Neural progenitor cell (in vitro differentiated cells): ENCODE measurements around the gene MVK. TPM values are rescaled to one million over a fixed set of nuclear protein-coding genes. Genes with fewer than 3 reads are reported as not detected.

Experiments used
- DNase-seq: peaks from one replicate; pipeline ENCODE4 v3.0.0-alpha.2; 2016; ENCODE audit warnings: low spot score
- H2AFZ ChIP-seq: fragments of 200-600 bp; sonication (generic); replicated peaks from 2 replicates; pipeline ENCODE4 v1.6.1; 2016; ENCODE audit warnings: antibody characterized with exemption
- H3F3A ChIP-seq: fragments of 200-600 bp; sonication (generic); 2 replicates; pipeline ENCODE4 v1.6.1; 2016; ENCODE audit warnings: antibody characterized with exemption, low read depth
- H3K27ac ChIP-seq: fragments of 200-600 bp; sonication (generic); 2 replicates; pipeline ENCODE4 v1.5.1; 2016; ENCODE audit warnings: mild to moderate bottlenecking
- H3K27me3 ChIP-seq: fragments of 200-600 bp; sonication (generic); 2 replicates; pipeline ENCODE4 v1.6.1; 2016; ENCODE audit warnings: mild to moderate bottlenecking, moderate library complexity
- H3K36me3 ChIP-seq: fragments of 200-600 bp; sonication (generic); 2 replicates; pipeline ENCODE4 v1.5.1; 2016
- H3K4me1 ChIP-seq: fragments of 200-600 bp; sonication (generic); 2 replicates; pipeline ENCODE4 v1.6.1; 2016; ENCODE audit warnings: mixed run types
- H3K4me2 ChIP-seq: fragments of 200-600 bp; sonication (generic); 2 replicates; pipeline ENCODE4 v1.6.1; 2016
- H3K4me3 ChIP-seq: fragments of 200-600 bp; sonication (generic); 2 replicates; pipeline ENCODE4 v1.5.1; 2016
- H3K79me2 ChIP-seq: fragments of 200-600 bp; sonication (generic); 2 replicates; pipeline ENCODE4 v1.6.1; 2016; ENCODE audit warnings: low read depth
- H3K9ac ChIP-seq: fragments of 200-600 bp; sonication (generic); 2 replicates; pipeline ENCODE4 v1.6.1; 2016
- H3K9me3 ChIP-seq: fragments of 200-600 bp; sonication (generic); 2 replicates; pipeline ENCODE4 v1.5.1; 2016; ENCODE audit warnings: low read depth
- H4K20me1 ChIP-seq: fragments of 200-600 bp; sonication (generic); 2 replicates; pipeline ENCODE4 v1.6.1; 2016; ENCODE audit warnings: low read depth
- H3K27ac Mint-ChIP-seq: 3 replicates; pipeline ENCODE4 v1.8.0; 2021; ENCODE audit warnings: mixed read lengths
- H3K27me3 Mint-ChIP-seq: 2 replicates; pipeline ENCODE4 v1.8.0; 2022; ENCODE audit warnings: low read depth, mild to moderate bottlenecking, inconsistent platforms, moderate library complexity, mixed read lengths; ENCODE audit not compliant: insufficient read depth
- H3K36me3 Mint-ChIP-seq: 3 replicates; pipeline ENCODE4 v1.8.0; 2021; ENCODE audit warnings: mixed read lengths
- H3K4me1 Mint-ChIP-seq: 3 replicates; pipeline ENCODE4 v1.8.0; 2021; ENCODE audit warnings: mixed read lengths
- H3K4me3 Mint-ChIP-seq: 3 replicates; pipeline ENCODE4 v1.8.0; 2021; ENCODE audit warnings: mild to moderate bottlenecking, moderate library complexity, mixed read lengths
- H3K9me3 Mint-ChIP-seq: 3 replicates; pipeline ENCODE4 v1.8.0; 2020; ENCODE audit warnings: mixed read lengths
- CTCF ChIP-seq: fragments of 200-600 bp; sonication (generic); IDR thresholded peaks from 2 replicates; pipeline ENCODE4 v1.5.1; 2017; ENCODE audit warnings: antibody characterized with exemption, mild to moderate bottlenecking
- EZH2 ChIP-seq: fragments of 200-600 bp; sonication (generic); IDR thresholded peaks from 2 replicates; pipeline ENCODE4 v1.6.1; 2017; ENCODE audit warnings: antibody characterized with exemption, mild to moderate bottlenecking, moderate library complexity
- EZH2phosphoT487 ChIP-seq: fragments of 200-600 bp; sonication (generic); IDR thresholded peaks from 2 replicates; pipeline ENCODE4 v1.6.1; 2017; ENCODE audit warnings: antibody characterized with exemption
- total RNA-seq: library from RNA; depleted of rRNA; stranded (reverse); fragments of >200 nt; gene quantifications from 2 replicates; pipeline ENCODE4 v1.2.3, GENCODE V29; 2015; ENCODE audit warnings: low replicate concordance

MVK gene
- total RNA-seq, 1 donor from 2014 or later = 8.3 TPM

- Histone ChIP-seq H3F3A (peaks cover 52% of the 10 kb centered on the region), H4K20me1 (no peaks in the 10 kb centered on the region), H3K4me2 (peak overlapping the region; percentile 31), H3K9ac (no peak overlapping the region), H3K79me2 (no peaks in the 10 kb centered on the region), H3K9me3 (no peaks in the 10 kb centered on the region), H3K4me3 (no peak overlapping the region), H3K27ac (no peak overlapping the region), H2AFZ (no peak overlapping the region), H3K27me3 (no peaks in the 10 kb centered on the region), H3K4me1 (peaks cover 52% of the 10 kb centered on the region), H3K36me3 (no peaks in the 10 kb centered on the region)
- Mint-ChIP-seq H3K9me3 (no peaks in the 10 kb centered on the region), H3K27me3 (peaks cover 27% of the 10 kb centered on the region), H3K4me1 (peaks cover 44% of the 10 kb centered on the region), H3K27ac (peak overlapping the region; percentile 94), H3K36me3 (no peaks in the 10 kb centered on the region), H3K4me3 (peak overlapping the region; percentile 70)
- no peak for TF ChIP-seq CTCF
- DNase-seq = no peak
These were observed 34.0 kb downstream of the MVK start for GRCh38 chr12:109607618-109608017.

DNA sequence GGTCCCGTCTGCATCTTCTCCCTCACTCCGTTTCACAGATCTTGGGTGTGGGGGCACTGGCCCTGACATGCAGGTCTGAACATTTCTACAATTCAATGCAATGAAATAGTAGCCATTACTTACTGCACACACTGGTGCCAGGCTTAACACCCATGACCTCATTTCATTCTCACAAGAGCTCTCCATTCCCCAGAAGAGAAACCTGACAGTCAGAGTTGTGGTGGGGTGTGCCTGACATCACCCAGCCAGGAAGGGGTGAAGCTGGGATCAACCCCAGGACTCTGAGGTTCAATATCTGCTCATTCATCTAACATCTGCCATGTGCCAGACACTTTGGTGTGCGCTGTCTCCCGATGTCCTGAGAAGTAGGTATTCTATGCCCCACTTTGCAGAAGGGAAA, 34.7 kb downstream of the MVK start:
- H3K9me3 ChIP-seq = no peaks in the 10 kb centered on the region
- Mint-ChIP-seq H3K4me3 (no peak overlapping the region), H3K9me3 (no peaks in the 10 kb centered on the region), H3K27me3 (peaks cover 23% of the 10 kb centered on the region), H3K36me3 (no peaks in the 10 kb centered on the region), H3K4me1 (peaks cover 39% of the 10 kb centered on the region), H3K27ac (peak overlapping the region; percentile 55)
- no peaks in the 10 kb centered on the region for H3K79me2 ChIP-seq
- peaks cover 53% of the 10 kb centered on the region for H3F3A ChIP-seq
- TF ChIP-seq EZH2phosphoT487 (no peak), CTCF (no peak), EZH2 (no peak)
- no peak overlapping the region for H2AFZ ChIP-seq
- H3K4me3 ChIP-seq = no peak overlapping the region
- no peaks in the 10 kb centered on the region for H3K27me3 ChIP-seq
- H3K27ac ChIP-seq = no peak overlapping the region
- no peak overlapping the region for H3K9ac ChIP-seq
- H3K4me2 ChIP-seq = no peak overlapping the region
- no peaks in the 10 kb centered on the region for H4K20me1 ChIP-seq
- no peak for DNase-seq
- H3K4me1 ChIP-seq = peaks cover 51% of the 10 kb centered on the region
- H3K36me3 ChIP-seq = no peaks in the 10 kb centered on the region

GRCh38 chr12:109608793-109609192, 35.2 kb downstream of the MVK start:
- H3K4me3 Mint-ChIP-seq = peak overlapping the region; percentile 54
- Histone ChIP-seq H2AFZ (no peak overlapping the region), H3K36me3 (no peaks in the 10 kb centered on the region), H3K9ac (no peak overlapping the region), H3K9me3 (no peaks in the 10 kb centered on the region), H3K79me2 (no peaks in the 10 kb centered on the region), H3F3A (peaks cover 56% of the 10 kb centered on the region), H3K4me1 (peaks cover 54% of the 10 kb centered on the region), H4K20me1 (no peaks in the 10 kb centered on the region), H3K27ac (no peak overlapping the region), H3K4me3 (no peak overlapping the region), H3K27me3 (no peaks in the 10 kb centered on the region), H3K4me2 (no peak overlapping the region)
- TF ChIP-seq EZH2 = no peak
- TF ChIP-seq EZH2phosphoT487 = no peak
- no peak for TF ChIP-seq CTCF
- DNase-seq = no peak
- peaks cover 21% of the 10 kb centered on the region for H3K27me3 Mint-ChIP-seq
- H3K4me1 Mint-ChIP-seq = peaks cover 39% of the 10 kb centered on the region
- no peaks in the 10 kb centered on the region for H3K9me3 Mint-ChIP-seq
- H3K36me3 Mint-ChIP-seq = no peaks in the 10 kb centered on the region
- H3K27ac Mint-ChIP-seq = no peak overlapping the region

DNA sequence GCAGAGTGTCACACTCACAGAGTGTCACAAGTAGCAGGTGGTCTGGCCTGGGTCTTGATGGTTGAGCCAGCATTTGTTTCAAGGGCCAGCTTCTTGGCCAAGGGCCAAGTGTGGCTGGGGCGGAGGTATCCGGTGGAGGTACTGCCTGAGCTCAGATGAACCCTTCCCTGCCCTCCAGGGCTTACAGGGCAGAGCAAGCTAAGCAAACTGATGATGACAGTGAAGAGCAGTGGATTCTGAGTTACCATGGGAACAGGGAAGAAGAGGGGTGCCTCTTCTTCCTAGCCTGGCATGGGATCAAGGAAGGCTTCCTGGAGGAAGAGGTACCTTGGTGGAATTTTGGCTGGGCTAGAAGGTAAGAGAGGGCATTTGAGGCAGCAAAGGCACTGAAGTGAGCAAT, 35.7 kb downstream of the MVK start:
- peaks cover 19% of the 10 kb centered on the region for H3K27me3 Mint-ChIP-seq
- H3K4me3 Mint-ChIP-seq = peak overlapping the region; percentile 54
- Histone ChIP-seq H3K27me3 (no peaks in the 10 kb centered on the region), H3K36me3 (no peaks in the 10 kb centered on the region), H3K4me1 (peaks cover 54% of the 10 kb centered on the region), H3K79me2 (no peaks in the 10 kb centered on the region), H4K20me1 (no peaks in the 10 kb centered on the region), H3K27ac (no peak overlapping the region), H3K9ac (no peak overlapping the region), H3K4me3 (no peak overlapping the region), H3K4me2 (no peak overlapping the region), H2AFZ (no peak overlapping the region), H3K9me3 (no peaks in the 10 kb centered on the region), H3F3A (peaks cover 50% of the 10 kb centered on the region)
- no peak for TF ChIP-seq CTCF
- TF ChIP-seq EZH2phosphoT487 = no peak
- TF ChIP-seq EZH2 = no peak
- H3K36me3 Mint-ChIP-seq = no peaks in the 10 kb centered on the region
- H3K27ac Mint-ChIP-seq = no peak overlapping the region
- DNase-seq = no peak
- peaks cover 39% of the 10 kb centered on the region for H3K4me1 Mint-ChIP-seq
- no peaks in the 10 kb centered on the region for H3K9me3 Mint-ChIP-seq
